ENCODE results near the gene CUL1. TPM values are rescaled to one million over a fixed set of nuclear protein-coding genes. Genes with fewer than 3 reads are reported as not detected.

The CUL1 gene
- total RNA-seq, 2 donors from 2014 or later = 66.6 to 68.6 TPM

DNA sequence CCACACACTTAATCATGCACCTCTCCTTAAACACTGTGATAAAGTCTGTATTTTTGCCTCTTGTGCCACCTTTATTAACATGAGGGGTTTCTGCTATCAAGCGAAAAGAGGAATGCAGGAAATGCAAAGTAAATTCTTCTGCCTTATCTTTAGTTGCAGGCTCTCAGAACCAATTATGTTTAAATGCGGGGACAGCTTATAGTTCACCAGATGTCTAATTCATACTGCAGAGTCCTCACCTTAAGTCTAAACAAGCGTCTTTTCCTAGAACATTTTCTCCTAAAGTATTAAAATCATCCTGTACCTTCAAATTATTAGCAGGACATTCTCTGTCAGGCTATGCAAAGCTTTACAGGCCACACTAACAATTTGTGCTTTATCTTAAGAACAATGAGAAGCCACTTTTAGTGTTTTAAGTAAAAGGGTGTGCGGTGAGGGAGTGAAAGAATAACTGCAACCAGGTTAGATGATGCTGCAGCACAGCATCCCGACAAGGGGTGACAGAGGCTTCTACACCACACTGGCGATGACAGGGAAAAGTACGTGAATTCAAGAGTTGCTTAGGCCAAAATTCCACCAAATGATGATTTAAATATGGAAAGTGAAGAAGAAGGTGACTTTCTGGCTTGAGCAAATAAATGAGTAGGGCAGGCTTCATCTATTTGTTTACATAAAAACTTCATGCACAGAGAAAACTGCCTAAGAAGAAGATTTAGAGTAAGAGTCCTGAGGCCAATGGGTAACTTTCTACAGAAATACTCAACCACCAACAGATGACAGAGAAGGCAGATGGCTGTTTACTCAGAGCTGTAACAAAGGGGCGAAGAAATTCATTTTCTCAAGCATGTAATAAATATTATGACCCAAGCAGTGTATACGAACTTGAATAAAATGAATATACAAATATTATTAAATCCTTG, 149.4 kb downstream of the CUL1 start:
- DNase-seq = no peak
- no peak for ATAC-seq (replicated peaks in 1 of 2)
- Mint-ChIP-seq H3K4me1 (ENCODE audit: low read depth) (peaks cover 51% of the 10 kb centered on the region), H3K27ac (peak overlapping the region; percentile 52), H3K4me3 (no peak overlapping the region), H3K36me3 (ENCODE audit: insufficient read depth in 2 of 2) (peaks cover 1 to 13% of the 10 kb centered on the region in 2 donors), H3K27me3 (ENCODE audit: low read depth) (no peaks in the 10 kb centered on the region), H3K9me3 (no peaks in the 10 kb centered on the region)

DNA sequence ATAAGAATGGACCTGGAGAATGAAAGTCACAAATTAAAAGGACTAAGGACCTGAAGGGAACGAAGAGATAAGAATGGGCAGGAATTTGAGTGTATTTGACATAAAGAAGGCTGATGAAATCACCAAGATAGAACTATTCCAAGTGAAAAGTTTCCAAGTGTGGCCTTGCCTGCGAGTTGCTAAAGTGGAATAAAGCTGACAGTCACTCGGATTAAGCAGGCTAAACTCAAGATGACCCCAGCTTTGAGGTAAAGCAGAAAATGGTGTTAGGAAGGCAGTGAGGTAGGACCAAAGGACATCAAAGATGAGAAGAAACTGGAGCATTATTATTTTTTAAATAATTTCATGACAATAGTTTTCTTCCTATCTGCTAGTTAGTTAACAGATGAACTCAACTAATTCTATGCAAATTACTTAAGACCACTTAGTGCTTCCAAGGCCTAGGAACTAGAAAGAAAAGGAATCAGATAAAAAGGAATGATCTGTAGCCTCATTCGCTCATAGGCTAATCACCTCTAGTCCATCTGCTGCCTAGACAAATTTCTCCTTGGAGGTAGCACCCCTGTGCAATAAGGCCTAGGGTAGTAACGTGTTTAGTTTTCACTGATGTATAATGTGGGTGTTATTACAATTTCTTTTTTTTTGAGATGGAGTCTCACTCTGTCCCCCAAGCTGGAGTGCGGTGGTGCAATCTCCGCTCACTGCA, 150.8 kb downstream of the CUL1 start:
- H3K36me3 Mint-ChIP-seq (ENCODE audit: insufficient read depth in 2 of 2) = peaks cover 0 to 8% of the 10 kb centered on the region in 2 donors
- DNase-seq (no peak), ATAC-seq (replicated peaks in 1 of 2) (no peak)
- peaks cover 54% of the 10 kb centered on the region for H3K4me1 Mint-ChIP-seq (ENCODE audit: low read depth)
- no peaks in the 10 kb centered on the region for H3K27me3 Mint-ChIP-seq (ENCODE audit: low read depth)
- peak overlapping the region; percentile 10 for H3K27ac Mint-ChIP-seq
- H3K9me3 Mint-ChIP-seq = no peaks in the 10 kb centered on the region
- no peak overlapping the region for H3K4me3 Mint-ChIP-seq

DNA sequence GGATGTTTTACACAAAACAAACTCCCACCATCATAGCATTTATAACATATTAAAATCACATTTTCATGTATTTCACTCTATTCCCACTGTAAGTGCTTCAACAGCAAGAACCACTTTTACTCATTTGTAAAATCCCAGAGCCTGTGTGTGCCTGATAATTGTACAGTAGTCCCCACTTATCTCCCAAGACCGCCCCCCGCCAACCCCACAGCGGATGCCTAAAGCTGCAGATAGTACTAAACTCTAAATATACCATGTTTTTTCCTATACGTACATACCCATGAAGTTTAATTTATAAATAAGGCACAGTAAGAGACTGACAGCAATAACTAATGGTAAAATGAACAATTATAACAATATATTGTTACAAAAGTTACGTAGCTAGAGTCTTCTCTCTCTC, 151.9 kb downstream of the CUL1 start:
- H3K27me3 Mint-ChIP-seq (ENCODE audit: low read depth) = no peaks in the 10 kb centered on the region
- no peaks in the 10 kb centered on the region for H3K9me3 Mint-ChIP-seq
- H3K4me1 Mint-ChIP-seq (ENCODE audit: low read depth) = peaks cover 64% of the 10 kb centered on the region
- no peak overlapping the region for H3K4me3 Mint-ChIP-seq
- ATAC-seq (replicated peaks in 1 of 2) = no peak
- no peak overlapping the region for H3K27ac Mint-ChIP-seq
- H3K36me3 Mint-ChIP-seq (ENCODE audit: insufficient read depth in 2 of 2) = peaks cover 0 to 8% of the 10 kb centered on the region in 2 donors
- no peak for DNase-seq

Other genes starting within 250 kb of the CUL1 start
- gene C7orf33, start 108.1 kb upstream of the CUL1 start, total RNA-seq = not detected
- 100 to 1,000 TPM in 1 of 2 donors, 10 to 100 TPM in 1; 95.9 to 117 TPM for gene EZH2, start 185.4 kb downstream of the CUL1 start, total RNA-seq